Measurements from ENCODE around the gene SLCO1B3. TPM values are rescaled to one million over a fixed set of nuclear protein-coding genes. Genes with fewer than 3 reads are reported as not detected.

The SLCO1B3 gene
- total and polyA plus RNA-seq, 2 of the 8 experiments (the other 6 are each of a cell fraction or from before 2014, with no cell fraction given) = not detected

GRCh38 chr12:20865873-20866272, 55.4 kb downstream of the SLCO1B3 start (continued):
- no peak for TF ChIP-seq TBP (IDR thresholded peaks at IDR 0.05; ENCODE audit: low read depth, low read length)
- TF ChIP-seq MAX (IDR thresholded peaks at IDR 0.05) = no peak
- TF ChIP-seq GTF2F1 (IDR thresholded peaks at IDR 0.05; ENCODE audit: borderline replicate concordance, low read depth, low read length) = no peak

All from H1 (cell line).